ENCODE results near the gene ZSCAN5A. TPM values are rescaled to one million over a fixed set of nuclear protein-coding genes. Genes with fewer than 3 reads are reported as not detected.

The ZSCAN5A gene
- total and polyA plus RNA-seq, 9 of the 15 experiments (the other 6 are each of a cell fraction or from before 2014, with no cell fraction given) = 5.8 to 15.3 (median 11.8) TPM

- no peak for TF ChIP-seq ASH1L (IDR thresholded peaks at IDR 0.05; ENCODE audit: borderline replicate concordance, low read depth, partially characterized antibody)
- TF ChIP-seq NFRKB (IDR thresholded peaks at IDR 0.05; ENCODE audit: low read depth) = no peak
- no peak for TF ChIP-seq ZNF140 (CRISPR knock-in tag; IDR thresholded peaks at IDR 0.05)
- no peak for TF ChIP-seq JUN (IDR thresholded peaks at IDR 0.05; ENCODE audit: borderline replicate concordance, low read depth, low read length)
- TF ChIP-seq JUN (CRISPR knock-in tag; IDR thresholded peaks at IDR 0.05; ENCODE audit: borderline replicate concordance) = no peak
- no peak for TF ChIP-seq MEF2D (tag; conservative IDR thresholded peaks at IDR 0.05; ENCODE audit: low read depth)
- TF ChIP-seq BCLAF1 (IDR thresholded peaks at IDR 0.05; ENCODE audit: borderline replicate concordance in 1 of 2, control insufficient read depth in 1 of 2, low read depth in 2 of 2, low read length in 1 of 2) = no peak
- no peak for TF ChIP-seq SRSF1 (IDR thresholded peaks at IDR 0.05; ENCODE audit: low read depth, low read length)
- 0 out of 2 replicates have a peak, but pooled peaks have one; percentile 33 for TF ChIP-seq ARID2 (IDR thresholded peaks at IDR 0.05)
- TF ChIP-seq, protein P1, sequence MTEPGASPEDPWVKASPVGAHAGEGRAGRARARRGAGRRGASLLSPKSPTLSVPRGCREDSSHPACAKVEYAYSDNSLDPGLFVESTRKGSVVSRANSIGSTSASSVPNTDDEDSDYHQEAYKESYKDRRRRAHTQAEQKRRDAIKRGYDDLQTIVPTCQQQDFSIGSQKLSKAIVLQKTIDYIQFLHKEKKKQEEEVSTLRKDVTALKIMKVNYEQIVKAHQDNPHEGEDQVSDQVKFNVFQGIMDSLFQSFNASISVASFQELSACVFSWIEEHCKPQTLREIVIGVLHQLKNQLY (CRISPR knock-in tag; conservative IDR thresholded peaks at IDR 0.05) = no peak
- TF ChIP-seq NFYB (IDR thresholded peaks at IDR 0.05; ENCODE audit: extremely low read depth, insufficient read length) = no peak
- no peak for TF ChIP-seq HDAC8 (tag; IDR thresholded peaks at IDR 0.05)
- no peak for TF ChIP-seq HMG20A (CRISPR knock-in tag; conservative IDR thresholded peaks at IDR 0.05)
- TF ChIP-seq, protein P2, sequence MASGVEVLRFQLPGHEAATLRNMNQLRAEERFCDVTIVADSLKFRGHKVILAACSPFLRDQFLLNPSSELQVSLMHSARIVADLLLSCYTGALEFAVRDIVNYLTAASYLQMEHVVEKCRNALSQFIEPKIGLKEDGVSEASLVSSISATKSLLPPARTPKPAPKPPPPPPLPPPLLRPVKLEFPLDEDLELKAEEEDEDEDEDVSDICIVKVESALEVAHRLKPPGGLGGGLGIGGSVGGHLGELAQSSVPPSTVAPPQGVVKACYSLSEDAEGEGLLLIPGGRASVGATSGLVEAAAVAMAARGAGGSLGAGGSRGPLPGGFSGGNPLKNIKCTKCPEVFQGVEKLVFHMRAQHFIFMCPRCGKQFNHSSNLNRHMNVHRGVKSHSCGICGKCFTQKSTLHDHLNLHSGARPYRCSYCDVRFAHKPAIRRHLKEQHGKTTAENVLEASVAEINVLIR (CRISPR knock-in tag; IDR thresholded peaks at IDR 0.05) = no peak
- TF ChIP-seq SREBF1 (IDR thresholded peaks at IDR 0.05; ENCODE audit: borderline replicate concordance, low read depth, low read length) = no peak
- TF ChIP-seq, protein P3, sequence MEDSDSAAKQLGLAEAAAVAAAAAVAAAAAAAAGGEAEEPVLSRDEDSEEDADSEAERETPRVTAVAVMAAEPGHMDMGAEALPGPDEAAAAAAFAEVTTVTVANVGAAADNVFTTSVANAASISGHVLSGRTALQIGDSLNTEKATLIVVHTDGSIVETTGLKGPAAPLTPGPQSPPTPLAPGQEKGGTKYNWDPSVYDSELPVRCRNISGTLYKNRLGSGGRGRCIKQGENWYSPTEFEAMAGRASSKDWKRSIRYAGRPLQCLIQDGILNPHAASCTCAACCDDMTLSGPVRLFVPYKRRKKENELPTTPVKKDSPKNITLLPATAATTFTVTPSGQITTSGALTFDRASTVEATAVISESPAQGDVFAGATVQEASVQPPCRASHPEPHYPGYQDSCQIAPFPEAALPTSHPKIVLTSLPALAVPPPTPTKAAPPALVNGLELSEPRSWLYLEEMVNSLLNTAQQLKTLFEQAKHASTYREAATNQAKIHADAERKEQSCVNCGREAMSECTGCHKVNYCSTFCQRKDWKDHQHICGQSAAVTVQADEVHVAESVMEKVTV (CRISPR knock-in tag; IDR thresholded peaks at IDR 0.05) = peak; percentile 63
- no peak for TF ChIP-seq ZNF232 (CRISPR knock-in tag; IDR thresholded peaks at IDR 0.05)
- TF ChIP-seq SMC3 (conservative IDR thresholded peaks at IDR 0.05; ENCODE audit: insufficient read depth, low read depth, low read length) = peak; percentile 54
- no peak for TF ChIP-seq MYNN (IDR thresholded peaks at IDR 0.05)
- no peak for TF ChIP-seq MYNN (CRISPR knock-in tag; IDR thresholded peaks at IDR 0.05)
- no peak for TF ChIP-seq ZNF316 (IDR thresholded peaks at IDR 0.05)
- no peak for TF ChIP-seq ZNF668 (CRISPR knock-in tag; IDR thresholded peaks at IDR 0.05)
- TF ChIP-seq MBD2 (IDR thresholded peaks at IDR 0.05; ENCODE audit: borderline replicate concordance, low read depth) = no peak
Measured at GRCh38 chr19:56253737-56254136, 60.9 kb downstream of the ZSCAN5A start (continued).

Data from K562 (cell line).